GM23338 (cell line): ENCODE data around the gene SLC8A1. TPM values are rescaled to one million over a fixed set of nuclear protein-coding genes. Genes with fewer than 3 reads are reported as not detected.

Experiments used
- ATAC-seq: fragments of 200-7000 bp; cut with Tn5 transposase; 3 replicates; pipeline ENCODE4 v1.9.1; 2020
- DNase-seq: peaks from one replicate; pipeline ENCODE4 v3.0.0-alpha.2; 2015; ENCODE audit warnings: low spot score
- H2AFZ ChIP-seq: fragments of 200-600 bp; sonication (generic); 2 replicates; pipeline ENCODE4 v1.8.0; 2016; ENCODE audit warnings: antibody characterized with exemption, mild to moderate bottlenecking, moderate library complexity
- H3F3A ChIP-seq: fragments of 200-600 bp; sonication (generic); replicated peaks from 2 replicates; pipeline ENCODE4 v1.8.0; 2017; ENCODE audit warnings: antibody characterized with exemption, mixed run types, low read depth
- H3K27ac ChIP-seq: fragments of 200-600 bp; sonication (generic); 2 replicates; pipeline ENCODE4 v1.6.1; 2016; ENCODE audit warnings: low read depth
- H3K27me3 ChIP-seq: fragments of 200-600 bp; sonication (generic); 2 replicates; pipeline ENCODE4 v1.8.0; 2016; ENCODE audit warnings: mild to moderate bottlenecking, mixed run types, moderate library complexity; ENCODE audit not compliant: insufficient read depth
- H3K36me3 ChIP-seq: fragments of 200-600 bp; sonication (generic); 2 replicates; pipeline ENCODE4 v1.8.0; 2016; ENCODE audit warnings: mild to moderate bottlenecking; ENCODE audit not compliant: insufficient read depth
- H3K4me1 ChIP-seq: fragments of 200-600 bp; sonication (generic); 2 replicates; pipeline ENCODE4 v1.8.0; 2016; ENCODE audit warnings: mild to moderate bottlenecking, moderate library complexity; ENCODE audit not compliant: insufficient read depth
- H3K4me2 ChIP-seq: fragments of 200-600 bp; sonication (generic); 2 replicates; pipeline ENCODE4 v1.7.1; 2017; ENCODE audit warnings: mixed run types
- H3K4me3 ChIP-seq: fragments of 200-600 bp; sonication (generic); 2 replicates; pipeline ENCODE4 v1.6.1; 2016; ENCODE audit warnings: mixed run types
- H3K79me2 ChIP-seq: fragments of 200-600 bp; sonication (generic); replicated peaks from 2 replicates; pipeline ENCODE4 v1.8.0; 2017; ENCODE audit warnings: mild to moderate bottlenecking; ENCODE audit not compliant: insufficient read depth
- H3K9me2 ChIP-seq: fragments of 200-600 bp; sonication (generic); 2 replicates; pipeline ENCODE4 v1.8.0; 2017; ENCODE audit not compliant: insufficient read depth
- H4K20me1 ChIP-seq: fragments of 200-600 bp; sonication (generic); replicated peaks from 2 replicates; pipeline ENCODE4 v1.8.0; 2017; ENCODE audit warnings: mild to moderate bottlenecking; ENCODE audit not compliant: insufficient read depth
- H3K27ac Mint-ChIP-seq: 2 replicates; pipeline ENCODE4 v1.8.0; 2020; ENCODE audit warnings: inconsistent platforms, mild to moderate bottlenecking, moderate library complexity, mixed read lengths
- H3K27me3 Mint-ChIP-seq: 3 replicates; pipeline ENCODE4 v1.8.0; 2022; ENCODE audit warnings: low read depth, mild to moderate bottlenecking, moderate library complexity, mixed read lengths, inconsistent platforms; ENCODE audit not compliant: insufficient read depth, poor library complexity
- H3K36me3 Mint-ChIP-seq: 3 replicates; pipeline ENCODE4 v1.8.0; 2021; ENCODE audit warnings: low read depth, mild to moderate bottlenecking, inconsistent platforms, moderate library complexity, mixed read lengths
- H3K4me1 Mint-ChIP-seq: 3 replicates; pipeline ENCODE4 v1.8.0; 2020; ENCODE audit warnings: mild to moderate bottlenecking, inconsistent platforms, mixed read lengths
- H3K4me3 Mint-ChIP-seq: 3 replicates; pipeline ENCODE4 v1.8.0; 2021; ENCODE audit warnings: moderate library complexity, mild to moderate bottlenecking, inconsistent platforms, mixed read lengths
- H3K9me3 Mint-ChIP-seq: 3 replicates; pipeline ENCODE4 v1.8.0; 2020; ENCODE audit warnings: moderate library complexity, mild to moderate bottlenecking, inconsistent platforms, mixed read lengths
- CREB1 ChIP-seq: fragments of 250-450 bp; sonication (Bioruptor Pico); IDR thresholded peaks from 2 replicates; pipeline ENCODE4 v1.5.0; 2020; ENCODE audit warnings: low read depth, mild to moderate bottlenecking, moderate library complexity
- CTCF ChIP-seq, 2 experiments: fragments of 200-600 bp in 1 of 2; sonication (generic) in 1 of 2; conservative IDR thresholded peaks; 2 replicates each; pipeline versions ENCODE4 v1.5.1 to v1.6.1; 2016 to 2017; ENCODE audit warnings: antibody characterized with exemption in 2 of 2, low read depth in 2 of 2, mild to moderate bottlenecking in 2 of 2, moderate library complexity in 1 of 2
- ETS1 ChIP-seq: IDR thresholded peaks from 2 replicates; pipeline ENCODE4 v1.6.1; 2016; ENCODE audit warnings: antibody characterized with exemption
- EZH2 ChIP-seq: fragments of 200-600 bp; sonication (generic); IDR thresholded peaks from one replicate; pipeline ENCODE4 v1.8.0; 2017; ENCODE audit warnings: antibody characterized with exemption, mild to moderate bottlenecking, low read depth; ENCODE audit not compliant: unreplicated experiment
- EZH2phosphoT487 ChIP-seq: fragments of 200-600 bp; sonication (generic); IDR thresholded peaks from one replicate; pipeline ENCODE4 v1.8.1; 2018; ENCODE audit warnings: antibody characterized with exemption; ENCODE audit not compliant: unreplicated experiment
- JUNB ChIP-seq: IDR thresholded peaks from one replicate; pipeline ENCODE4 v1.6.1; 2016; ENCODE audit warnings: antibody characterized with exemption; ENCODE audit not compliant: unreplicated experiment
- NANOG ChIP-seq: IDR thresholded peaks from 2 replicates; pipeline ENCODE4 v1.6.1; 2016; ENCODE audit warnings: antibody characterized with exemption, borderline replicate concordance
- POLR2AphosphoS5 ChIP-seq: IDR thresholded peaks from 2 replicates; pipeline ENCODE4 v1.6.1; 2016; ENCODE audit warnings: antibody characterized with exemption, low read depth
- REST ChIP-seq: IDR thresholded peaks from one replicate; pipeline ENCODE4 v1.6.1; 2018; ENCODE audit warnings: antibody characterized with exemption; ENCODE audit not compliant: unreplicated experiment
- STAT1 ChIP-seq: IDR thresholded peaks from one replicate; pipeline ENCODE4 v1.6.1; 2016; ENCODE audit warnings: antibody characterized with exemption; ENCODE audit not compliant: unreplicated experiment
- ZNF114 ChIP-seq: fragments of 250-450 bp; sonication (Bioruptor Pico); IDR thresholded peaks from 2 replicates; pipeline ENCODE4 v1.5.0; 2020; ENCODE audit warnings: mild to moderate bottlenecking, moderate library complexity
- ZNF331 ChIP-seq: fragments of 250-450 bp; sonication (Bioruptor Pico); IDR thresholded peaks from 2 replicates; pipeline ENCODE4 v1.5.0; 2020; ENCODE audit warnings: low read depth, mild to moderate bottlenecking, moderate library complexity
- ZNF462 ChIP-seq: fragments of 250-450 bp; sonication (Bioruptor Pico); IDR thresholded peaks from 2 replicates; pipeline ENCODE4 v1.5.0; 2020; ENCODE audit warnings: mild to moderate bottlenecking, moderate library complexity
- polyA plus RNA-seq: library from polyadenylated mRNA; unstranded; fragments of >200 nt; fragmentation: Nextera tagmentation; extraction: Ambion mirVana; gene quantifications from 2 replicates; pipeline ENCODE4 v1.2.1, GENCODE V29; 2016
- total RNA-seq: library from RNA; depleted of rRNA; stranded (reverse); fragments of >200 nt; shearing (Covaris generic); gene quantifications from 2 replicates; pipeline ENCODE4 v1.2.3, GENCODE V29; 2014

Gene SLC8A1
- total and polyA plus RNA-seq, 2 experiments from 2014 or later: 2.5 to 3.3 TPM

- DNase-seq (no peak), ATAC-seq (no peak)
- no peak overlapping the region for H3K27ac ChIP-seq
- H3K79me2 ChIP-seq: no peaks in the 10 kb centered on the region
- no peaks in the 10 kb centered on the region for H3K4me1 ChIP-seq
- no peak overlapping the region for H3K4me3 Mint-ChIP-seq
- H2AFZ ChIP-seq: no peak overlapping the region
- H3K4me1 Mint-ChIP-seq: peaks cover 5% of the 10 kb centered on the region; the same call in 1 of the 3 replicates
- H3K4me3 ChIP-seq: no peak overlapping the region
- no peaks in the 10 kb centered on the region for H3K36me3 Mint-ChIP-seq
- H3K4me2 ChIP-seq: no peak overlapping the region
- TF ChIP-seq ETS1: no peak
- TF ChIP-seq CREB1: no peak
- no peak for TF ChIP-seq REST
- no peak for TF ChIP-seq ZNF114 (CRISPR knock-in tag)
- TF ChIP-seq ZNF462 (CRISPR knock-in tag): no peak
- TF ChIP-seq EZH2: no peak
- TF ChIP-seq NANOG: no peak
- no peak for TF ChIP-seq EZH2phosphoT487
- TF ChIP-seq STAT1: no peak
- TF ChIP-seq JUNB: no peak
- TF ChIP-seq ZNF331: no peak
- no peak for TF ChIP-seq CTCF (conservative IDR thresholded peaks at IDR 0.05; ENCODE audit: low read depth in 2 of 2)
- no peak for TF ChIP-seq POLR2AphosphoS5
- H3F3A ChIP-seq: no peaks in the 10 kb centered on the region
- H4K20me1 ChIP-seq: no peaks in the 10 kb centered on the region
- H3K36me3 ChIP-seq: no peaks in the 10 kb centered on the region
- no peak overlapping the region for H3K27ac Mint-ChIP-seq
- no peaks in the 10 kb centered on the region for H3K9me3 Mint-ChIP-seq
- no peaks in the 10 kb centered on the region for H3K27me3 Mint-ChIP-seq
- no peaks in the 10 kb centered on the region for H3K9me2 ChIP-seq
- no peaks in the 10 kb centered on the region for H3K27me3 ChIP-seq
Observed at GRCh38 chr2:40284797-40285196, 167.1 kb downstream of the SLC8A1 start.
